DMS53 treated with DMSO at 0.1 percent for 48 hours (cell line): ENCODE measurements around the gene CACFD1.

Source experiments
- DNase-seq: peaks from one replicate; lab custom pipeline; 2025; ENCODE audit not compliant: unreplicated experiment; lab: John Stamatoyannopoulos, UW

The CACFD1 gene

DNA sequence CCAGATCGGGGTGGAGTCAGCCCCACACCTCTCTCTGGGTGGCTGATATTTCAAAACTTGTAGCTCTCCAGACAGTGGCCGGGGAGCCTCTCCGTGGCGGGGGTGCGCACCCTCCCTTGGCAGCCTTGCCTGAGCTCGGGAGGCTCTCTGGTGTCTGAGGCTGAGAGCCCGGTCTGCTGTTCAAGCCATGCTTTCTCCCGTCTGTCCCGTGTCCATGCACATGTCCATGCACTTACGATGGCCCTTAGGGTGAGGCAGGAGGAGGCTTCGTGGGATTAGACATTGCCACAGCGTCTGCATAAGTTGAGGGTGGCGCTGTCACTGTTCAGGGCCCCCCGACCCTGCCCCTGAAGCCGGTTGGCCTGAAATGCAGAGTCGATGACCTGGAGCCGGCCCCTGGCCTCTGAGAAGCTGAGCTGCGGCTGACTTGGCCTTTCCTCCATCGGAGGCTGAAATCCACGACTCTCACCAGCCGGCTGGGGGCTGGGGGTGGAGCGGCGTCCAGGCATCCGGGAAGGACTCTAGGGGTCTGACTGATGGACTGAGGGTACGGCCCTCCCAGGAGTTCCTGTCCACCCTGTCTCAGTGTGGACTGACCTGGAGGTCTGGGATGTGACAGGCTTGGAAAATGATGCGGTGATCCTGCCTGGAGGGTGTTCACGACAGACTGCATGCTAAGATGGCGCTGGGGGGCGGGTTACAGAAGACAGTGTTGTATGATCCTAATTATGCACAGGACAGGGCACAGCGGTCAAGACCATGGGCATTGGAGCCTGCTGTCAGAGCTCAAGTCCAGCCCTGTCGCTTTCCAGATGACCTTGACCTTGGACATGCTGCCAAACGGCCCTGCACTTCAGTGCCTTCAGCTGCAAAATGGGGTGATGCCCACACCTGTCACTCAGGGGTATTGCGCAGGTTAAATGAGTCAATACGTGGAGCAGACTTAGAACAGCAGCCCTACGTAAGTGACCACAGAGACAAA is 37.4 kb downstream of the CACFD1 start:
- DNase-seq = no peak

GRCh38 chr9:133499132-133499891 is 39.5 kb downstream of the CACFD1 start:
- no peak for DNase-seq

- no peak for DNase-seq
These were observed 40.1 kb downstream of the CACFD1 start for GRCh38 chr9:133499892-133500270.

- no peak for DNase-seq
These were observed 42.3 kb downstream of the CACFD1 start for GRCh38 chr9:133502112-133502511.

GRCh38 chr9:133505186-133505830 is 45.5 kb downstream of the CACFD1 start:
- DNase-seq = no peak

DNA sequence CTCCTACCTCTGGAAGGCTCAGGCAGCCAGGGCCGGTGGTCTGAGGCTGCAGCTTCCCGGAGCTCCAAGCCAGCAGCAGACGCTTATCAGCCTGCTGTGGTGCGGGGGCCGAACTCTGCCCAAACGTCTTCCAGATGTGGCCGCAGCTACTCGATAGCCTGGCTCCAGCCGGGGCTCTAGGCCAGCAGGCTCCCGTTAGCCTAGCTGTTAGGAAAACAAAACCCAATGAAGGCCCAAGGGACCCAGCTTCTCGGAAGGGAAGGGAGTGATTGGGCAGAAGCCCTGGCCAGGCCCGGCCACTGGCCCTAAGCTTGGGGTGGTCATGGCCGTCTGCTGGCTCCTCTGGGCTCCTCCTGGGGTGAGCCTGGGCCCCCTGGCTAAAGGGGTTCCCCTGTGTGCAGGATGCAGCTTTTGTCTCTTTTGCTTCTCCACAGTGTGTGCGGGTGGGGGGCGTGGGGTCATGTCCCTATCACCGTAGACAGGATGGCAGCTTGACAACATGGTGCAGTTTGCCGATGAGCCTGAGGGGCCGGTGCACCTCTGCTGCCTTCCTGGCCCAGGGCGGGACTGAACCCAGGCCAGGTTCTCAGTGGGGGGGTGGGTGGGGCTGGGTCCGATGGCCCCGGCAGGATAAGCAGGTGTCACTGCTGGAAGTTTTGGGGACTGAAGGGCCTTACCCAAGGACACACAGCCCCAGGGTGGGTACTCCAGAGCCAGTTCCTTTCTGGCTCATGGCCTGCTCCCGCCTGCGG is 46.3 kb downstream of the CACFD1 start:
- DNase-seq = no peak

GRCh38 chr9:133506653-133507038 is 46.9 kb downstream of the CACFD1 start:
- DNase-seq = peak; percentile 37

DNA sequence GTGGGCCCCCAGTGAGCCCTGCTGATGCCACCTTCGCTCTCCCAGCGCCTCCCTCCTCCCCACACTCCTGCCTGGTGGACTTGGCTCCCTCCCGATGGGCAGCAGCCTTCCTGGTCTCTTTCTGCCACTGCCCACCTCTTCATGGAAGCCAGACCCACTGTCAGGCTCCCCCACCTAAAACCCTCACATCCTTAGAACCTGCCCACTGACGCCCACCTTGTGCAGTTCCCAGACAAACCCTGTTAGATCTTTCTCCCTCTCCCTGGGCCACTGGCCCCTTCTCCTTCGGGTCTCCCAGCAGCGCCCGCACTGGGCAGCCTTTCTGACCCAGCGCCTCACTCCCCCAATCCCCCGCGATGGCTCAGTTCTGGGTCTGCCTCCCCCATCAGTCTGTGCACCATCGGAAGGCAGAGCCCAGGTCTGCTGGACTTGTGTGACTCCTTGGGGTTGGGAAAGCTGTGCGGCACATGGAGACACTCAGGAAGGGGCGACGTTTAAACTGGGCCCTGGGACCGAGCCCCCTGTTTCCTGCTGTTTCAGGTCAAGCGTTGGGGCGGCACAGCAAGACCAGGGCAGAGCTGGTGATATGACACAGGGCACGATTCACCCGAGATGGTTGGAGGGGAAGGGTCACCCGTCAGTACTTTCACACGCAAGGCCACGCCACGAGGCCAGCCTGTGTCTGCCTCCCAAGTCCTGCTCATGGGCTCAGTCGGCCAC is 47.6 kb downstream of the CACFD1 start:
- no peak for DNase-seq

DNA sequence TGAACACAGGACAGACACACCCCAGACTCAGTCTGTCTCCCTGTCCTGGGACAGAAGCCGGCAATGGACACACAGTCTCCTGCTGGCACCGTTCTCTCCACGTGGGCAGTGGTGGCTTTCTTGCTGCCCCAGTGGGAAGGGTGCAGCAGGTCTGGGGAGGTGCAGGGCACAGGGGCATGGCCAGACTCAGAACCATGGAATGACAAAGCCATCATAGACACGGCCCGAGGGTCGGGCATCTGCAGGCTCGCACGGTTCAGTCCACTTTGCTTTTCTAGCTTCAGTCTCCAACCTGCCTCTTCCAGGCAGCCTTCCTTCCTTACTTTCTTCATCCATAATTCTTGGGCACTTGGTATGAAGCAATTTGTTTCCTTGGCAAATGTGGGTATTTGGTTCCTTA is 48.3 kb downstream of the CACFD1 start:
- no peak for DNase-seq

GRCh38 chr9:133509179-133510083 is 49.7 kb downstream of the CACFD1 start:
- peak; percentile 89 for DNase-seq

DNA sequence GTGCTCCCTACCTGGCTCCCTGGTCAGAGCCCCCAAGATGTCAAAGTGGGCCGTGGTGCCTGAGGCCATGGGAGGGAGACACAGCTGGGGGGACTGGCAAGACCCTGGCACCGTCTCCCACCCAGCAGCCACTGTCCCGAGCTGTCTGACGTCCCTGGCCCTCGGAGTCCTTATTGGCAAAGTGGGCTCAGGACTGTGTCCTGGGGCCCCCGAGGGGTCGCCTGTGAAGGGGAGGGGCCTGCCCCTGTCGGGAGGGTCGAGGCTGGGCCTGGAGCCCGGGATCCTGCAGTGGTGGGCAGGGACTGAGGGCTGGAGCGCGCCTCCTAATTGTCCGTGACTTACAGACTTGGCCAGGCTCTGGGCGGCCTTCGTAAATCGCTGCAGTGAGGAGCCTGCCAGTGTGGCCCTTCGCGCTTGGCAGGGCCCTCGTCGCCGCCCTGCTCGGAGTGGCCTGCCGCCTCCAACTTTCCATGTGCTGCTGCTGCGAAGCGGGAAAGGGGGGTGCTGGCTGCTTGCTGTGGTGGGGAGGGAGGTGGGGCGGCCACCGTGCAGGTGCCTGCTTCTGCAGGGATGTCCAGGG is 51.2 kb downstream of the CACFD1 start:
- DNase-seq = no peak

GRCh38 chr9:133511607-133512006 is 51.8 kb downstream of the CACFD1 start:
- DNase-seq = no peak

GRCh38 chr9:133512253-133513213 is 52.8 kb downstream of the CACFD1 start:
- DNase-seq = no peak

DNA sequence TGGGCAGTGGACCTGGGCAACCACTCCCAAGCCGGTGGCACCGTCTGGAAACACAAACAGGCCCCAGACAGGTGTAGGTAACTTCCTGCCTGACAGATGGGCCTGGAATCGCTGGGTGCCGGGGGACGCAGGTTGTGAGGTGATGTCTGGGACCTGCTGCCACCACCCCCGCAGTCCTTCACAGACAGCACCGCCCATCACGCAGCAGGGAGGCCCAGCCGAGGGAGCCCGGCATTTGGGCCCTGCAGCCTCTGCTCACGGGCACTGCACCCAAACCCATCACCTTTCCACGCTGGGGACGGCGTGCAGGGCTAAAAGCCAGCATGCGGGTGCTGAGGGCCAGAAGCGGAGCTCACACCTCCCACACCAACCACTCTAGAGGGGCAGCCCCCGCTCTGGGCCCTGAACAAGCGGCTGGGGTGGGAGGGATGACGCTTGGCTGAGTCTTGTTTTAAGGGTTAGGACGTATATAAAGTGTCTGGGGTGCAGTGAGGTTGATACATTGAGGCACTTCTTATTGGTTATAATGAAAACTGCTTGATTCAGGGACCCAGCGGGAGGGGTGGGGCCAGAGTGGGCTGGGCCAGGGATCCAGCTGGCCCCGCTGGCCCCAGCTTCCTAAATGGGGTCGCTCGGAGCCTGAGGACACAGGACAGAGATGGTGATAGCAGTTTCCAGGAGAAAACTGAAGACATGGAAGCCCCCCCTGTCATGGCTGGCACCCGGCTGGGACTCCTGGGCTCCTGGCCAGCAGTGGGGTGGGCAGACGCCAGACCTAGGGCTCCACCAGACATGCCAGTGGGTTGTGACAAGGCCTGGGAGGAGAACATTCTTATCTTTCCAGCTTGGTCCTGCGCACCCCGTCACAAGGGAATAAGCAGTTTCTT is 53.7 kb downstream of the CACFD1 start:
- peak; percentile 41 for DNase-seq

DNA sequence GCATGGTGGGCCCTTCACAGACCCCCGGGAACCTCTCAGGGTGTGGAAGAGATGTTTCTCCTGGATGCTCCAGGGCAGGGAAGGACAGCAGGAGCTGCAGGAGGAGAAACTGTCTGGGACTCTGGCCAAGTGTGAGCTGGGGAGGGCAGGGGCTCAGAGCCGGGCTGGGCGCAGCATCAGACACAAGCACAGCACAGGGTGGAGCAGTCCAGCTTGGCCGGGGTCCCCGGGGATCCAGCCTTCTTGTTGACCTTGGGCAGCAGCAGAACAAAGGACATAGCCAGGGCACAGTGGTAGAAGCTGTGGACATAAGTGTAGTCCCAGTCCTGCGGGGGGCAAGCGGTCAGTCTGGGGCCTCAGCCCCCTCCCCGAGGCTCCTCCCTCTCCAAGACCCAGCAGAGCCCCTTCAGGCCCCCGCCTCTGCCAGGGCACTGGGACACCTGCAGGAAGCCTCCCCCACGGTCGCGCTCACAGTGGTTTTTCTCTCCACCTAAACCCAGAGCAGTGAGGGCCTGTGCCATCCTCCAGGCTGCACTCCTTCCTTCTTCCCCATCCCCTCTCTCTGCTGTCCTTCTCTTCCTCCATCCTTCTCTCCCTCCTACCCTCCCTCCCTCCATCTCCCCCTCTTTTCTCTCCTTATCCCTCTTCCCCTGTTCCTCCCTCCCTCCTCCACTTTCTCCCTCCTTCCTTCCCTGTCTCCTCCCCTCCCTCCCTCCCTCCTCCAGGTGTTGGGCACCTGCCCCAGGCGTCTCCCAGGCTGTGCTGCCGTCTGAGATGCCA is 54.9 kb downstream of the CACFD1 start:
- no peak for DNase-seq

DNA sequence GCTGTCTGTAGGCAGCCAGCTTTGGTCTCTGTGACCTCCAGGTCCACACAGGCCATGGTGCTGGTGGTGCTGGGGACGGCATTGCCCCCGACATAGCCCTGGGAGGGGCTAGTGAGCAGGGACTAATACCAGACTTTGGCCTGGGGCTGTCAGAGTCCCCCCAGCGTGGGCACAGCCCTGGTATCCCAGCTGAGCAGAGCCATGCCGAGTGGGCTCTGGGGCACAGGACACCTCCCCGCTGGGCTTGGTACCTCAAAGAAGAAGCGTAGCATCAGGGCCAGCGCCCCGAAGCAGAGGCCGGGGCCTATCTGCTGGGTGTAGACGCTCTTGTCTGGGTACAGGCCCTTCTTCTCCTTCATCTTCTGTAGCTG is 55.4 kb downstream of the CACFD1 start:
- no peak for DNase-seq
